GM18909 (cell line): Measurements from ENCODE around the gene LRRC14B.

Experiments
- ATAC-seq: cut with Tn5 transposase; IDR thresholded peaks from one replicate; pipeline ENCODE4 v1.9.1; 2021; ENCODE audit warnings: mild to moderate bottlenecking; ENCODE audit not compliant: unreplicated experiment, poor library complexity

Gene LRRC14B

DNA sequence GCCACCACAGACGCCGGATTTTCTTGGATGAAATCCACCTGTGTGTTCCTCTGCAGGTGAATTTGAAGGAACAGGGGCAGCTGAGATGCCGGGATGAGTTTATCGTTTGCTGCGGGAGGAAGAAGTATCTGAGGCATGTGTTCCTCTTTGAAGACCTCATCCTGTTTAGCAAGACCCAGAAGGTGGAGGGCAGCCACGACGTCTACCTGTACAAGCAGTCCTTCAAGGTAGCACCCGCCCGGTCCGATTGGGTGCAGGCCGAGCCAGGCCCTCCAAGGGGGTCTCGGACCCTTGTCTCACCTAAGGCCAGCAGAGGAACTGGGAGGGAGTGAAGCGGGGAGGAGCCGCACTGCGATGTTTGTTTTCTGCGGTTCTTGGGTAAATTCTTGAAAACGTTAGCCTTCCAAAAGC lies 18.4 kb upstream of the LRRC14B start:
- ATAC-seq: no peak

- ATAC-seq: no peak
These were observed 17.7 kb upstream of the LRRC14B start for GRCh38 chr5:173392-174290.

DNA sequence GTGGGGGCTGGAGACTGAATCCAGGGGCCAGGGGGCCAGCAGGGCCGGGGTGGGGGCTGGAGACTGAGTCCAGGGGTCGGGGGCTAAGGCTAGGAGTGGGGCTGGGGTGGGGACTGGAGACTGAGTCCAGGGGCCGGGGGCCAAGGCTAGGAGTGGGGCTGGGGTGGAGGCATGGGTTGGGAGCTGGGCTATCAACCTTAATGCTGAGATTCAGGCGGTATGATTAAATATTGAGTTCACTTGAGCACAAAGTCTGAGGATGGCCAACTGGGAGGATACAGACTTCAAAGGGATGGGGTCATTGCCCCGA lies 17.0 kb upstream of the LRRC14B start:
- ATAC-seq: no peak

DNA sequence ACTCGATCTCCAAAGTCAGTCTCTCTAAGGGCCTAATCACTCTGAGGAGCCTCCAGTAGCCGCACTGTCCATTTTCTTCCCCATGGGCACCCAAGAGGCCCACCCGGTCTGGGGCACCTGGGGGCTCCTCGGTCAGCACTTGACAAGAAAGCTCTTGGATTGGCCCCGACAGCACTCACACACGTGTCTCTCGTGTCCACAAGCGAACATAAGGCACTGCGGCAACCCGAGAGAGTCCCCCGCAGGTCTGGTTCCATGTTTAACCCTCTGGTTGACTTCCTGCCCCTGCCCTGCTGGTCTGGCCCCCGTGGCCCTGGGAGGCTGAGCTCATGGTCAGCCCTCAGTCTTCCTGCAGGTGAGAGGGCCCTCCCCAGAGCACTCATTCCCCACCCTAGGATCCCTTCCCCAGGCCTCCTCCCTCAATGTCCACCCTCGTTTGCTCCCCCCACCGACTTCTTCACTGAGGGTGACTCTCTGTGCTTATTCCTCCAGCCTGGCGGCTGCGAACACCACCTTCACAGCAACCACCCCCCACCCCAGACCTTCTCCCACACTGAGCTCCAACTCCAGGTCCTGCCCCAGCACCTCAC lies 16.3 kb upstream of the LRRC14B start:
- no peak for ATAC-seq

GRCh38 chr5:176296-176823 lies 14.9 kb upstream of the LRRC14B start:
- no peak for ATAC-seq

DNA sequence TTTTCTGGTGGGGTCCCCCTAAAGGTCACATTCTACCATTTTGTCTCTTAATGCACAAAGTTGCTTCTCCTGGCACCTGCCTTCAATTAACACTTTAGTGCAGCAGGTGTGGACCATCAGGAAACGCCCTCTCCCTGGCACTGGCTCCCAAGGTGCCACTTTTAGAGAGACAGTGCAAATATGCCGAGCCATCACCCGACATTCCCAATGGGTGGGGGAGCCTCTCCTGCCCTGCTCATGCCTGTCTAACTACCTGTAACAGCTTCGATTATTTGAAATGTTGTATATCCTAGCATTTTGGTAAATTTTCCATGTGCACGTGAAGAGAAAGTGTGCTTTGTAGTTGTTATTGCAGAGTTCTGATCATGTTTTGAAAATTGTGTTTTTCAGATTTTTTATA lies 13.2 kb upstream of the LRRC14B start:
- no peak for ATAC-seq

GRCh38 chr5:179401-179800 lies 11.9 kb upstream of the LRRC14B start:
- ATAC-seq: no peak

DNA sequence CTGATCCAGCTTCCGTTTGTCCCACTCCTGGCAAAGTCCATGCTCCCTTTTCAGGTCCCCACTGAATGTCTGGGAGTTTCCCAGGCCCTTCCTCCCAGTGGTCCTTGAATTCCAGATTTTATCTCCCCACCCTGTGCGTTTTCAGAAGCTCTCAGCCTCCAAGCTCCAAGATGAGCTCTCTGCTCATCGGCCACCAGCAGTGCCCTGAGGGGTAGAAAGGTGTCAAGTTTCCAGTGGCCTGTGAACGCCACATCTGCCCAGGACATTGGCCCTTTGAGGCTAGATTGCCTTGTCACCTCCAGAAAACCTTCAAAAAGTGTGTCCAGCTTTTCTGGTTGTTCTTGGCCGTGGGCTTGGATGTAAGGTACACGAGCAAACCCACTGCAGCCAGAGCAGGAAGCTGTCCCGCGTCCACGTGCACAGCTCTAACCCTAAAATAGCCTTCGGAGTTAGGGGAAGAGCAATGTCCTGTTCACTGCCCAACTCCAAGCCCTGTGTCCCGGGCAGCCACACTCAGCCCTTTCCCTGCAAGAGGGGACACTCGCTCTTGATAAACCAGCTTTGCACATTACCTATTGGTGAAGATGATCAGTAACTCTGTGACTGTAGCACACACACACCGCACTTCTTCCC lies 10.9 kb upstream of the LRRC14B start:
- ATAC-seq: no peak

DNA sequence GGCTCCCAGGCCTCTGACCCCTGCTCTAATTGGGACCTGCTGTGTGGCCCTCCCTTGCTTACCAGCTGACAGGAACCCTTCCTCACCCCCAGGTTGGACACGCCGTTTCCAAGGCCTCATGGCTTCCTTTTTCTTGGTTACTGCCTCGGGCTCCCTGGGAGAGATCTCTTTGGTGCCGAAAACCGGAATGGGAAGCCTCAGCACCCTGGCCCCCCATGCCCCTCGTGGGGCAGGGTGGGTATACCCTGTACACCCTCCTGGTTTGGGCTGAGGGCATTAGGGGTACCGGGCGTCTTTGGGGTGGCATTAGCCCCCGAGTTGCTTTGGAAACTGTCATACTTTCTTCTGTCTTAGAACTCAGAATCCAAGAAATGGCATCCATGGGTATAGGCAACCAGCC lies 10.1 kb upstream of the LRRC14B start:
- ATAC-seq: no peak

- ATAC-seq: no peak
These were observed 9.7 kb upstream of the LRRC14B start for GRCh38 chr5:181566-181965.

DNA sequence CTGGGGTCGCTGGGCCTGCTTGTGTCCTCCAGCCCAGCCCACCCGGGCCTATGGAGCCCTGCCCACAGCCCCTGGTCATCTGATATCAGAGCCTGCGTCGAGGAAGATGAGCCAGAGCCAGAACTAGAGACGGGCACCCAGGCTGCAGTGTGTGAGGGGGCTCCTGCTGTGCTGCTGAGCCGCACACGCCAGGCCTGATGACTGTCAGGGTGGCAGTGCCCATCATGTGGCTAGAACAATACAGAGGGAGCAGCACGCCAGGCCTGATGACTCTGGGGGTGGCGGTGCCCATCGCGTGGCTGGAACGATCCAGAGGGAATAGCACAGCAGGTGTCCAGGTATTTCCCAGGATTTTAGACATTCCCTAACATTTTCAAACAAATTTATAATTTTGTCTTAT lies 9.2 kb upstream of the LRRC14B start:
- no peak for ATAC-seq

GRCh38 chr5:184471-184870 lies 6.8 kb upstream of the LRRC14B start:
- ATAC-seq: no peak

GRCh38 chr5:185095-186070 lies 5.9 kb upstream of the LRRC14B start:
- ATAC-seq: no peak

DNA sequence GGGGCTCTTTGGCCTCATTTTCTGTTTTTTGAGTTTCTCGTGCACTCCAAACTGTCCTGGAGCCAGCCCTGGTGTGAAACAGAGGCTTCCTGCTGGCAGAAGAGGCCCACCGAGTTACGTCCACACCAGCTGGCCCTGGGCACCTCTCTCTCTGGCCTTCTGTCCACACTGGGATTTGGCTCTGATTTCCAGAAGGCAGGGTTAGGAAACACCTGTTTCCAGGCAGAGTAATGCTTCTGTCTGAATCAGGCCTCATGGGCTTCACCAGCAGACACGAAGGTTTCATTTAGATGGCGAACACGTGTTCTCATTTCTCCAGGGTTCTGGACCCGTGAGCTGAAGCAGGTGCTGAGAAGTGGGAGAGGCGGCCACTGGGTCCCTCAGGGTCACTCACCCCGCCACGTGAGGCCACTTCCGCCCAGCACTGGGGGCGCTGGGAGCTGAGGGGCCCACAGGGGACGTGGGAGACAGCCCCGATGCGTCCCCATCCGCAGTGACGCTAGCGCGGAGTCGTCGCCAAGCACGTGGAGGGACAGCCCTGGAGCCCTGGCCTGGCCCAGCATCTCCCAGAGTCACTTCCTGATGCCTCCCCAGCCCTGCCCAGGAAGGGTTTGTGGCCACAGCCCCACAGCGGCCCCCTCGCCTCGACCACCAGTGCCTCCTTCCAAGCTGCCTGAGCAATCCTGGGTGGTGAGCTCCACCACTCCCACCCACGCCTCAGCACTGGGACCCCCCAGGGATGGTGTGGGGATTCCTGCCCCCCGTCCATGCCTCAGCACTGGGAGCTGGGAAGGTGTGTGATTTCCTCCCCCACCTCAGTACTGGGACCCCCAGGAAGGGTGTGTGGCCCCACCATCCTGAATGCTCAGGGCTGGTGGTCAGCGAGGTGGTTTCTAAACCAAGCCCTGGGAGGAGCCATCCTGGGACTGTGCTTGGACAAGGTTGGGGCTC lies 4.9 kb upstream of the LRRC14B start:
- no peak for ATAC-seq

- ATAC-seq: no peak
These were observed 4.3 kb upstream of the LRRC14B start for GRCh38 chr5:187042-187431.

- no peak for ATAC-seq
These were observed 3.5 kb upstream of the LRRC14B start for GRCh38 chr5:187617-188451.

GRCh38 chr5:188488-189481 lies 2.5 kb upstream of the LRRC14B start:
- peak; percentile 81 for ATAC-seq
